ENCODE results near the gene FGF4.

DNA sequence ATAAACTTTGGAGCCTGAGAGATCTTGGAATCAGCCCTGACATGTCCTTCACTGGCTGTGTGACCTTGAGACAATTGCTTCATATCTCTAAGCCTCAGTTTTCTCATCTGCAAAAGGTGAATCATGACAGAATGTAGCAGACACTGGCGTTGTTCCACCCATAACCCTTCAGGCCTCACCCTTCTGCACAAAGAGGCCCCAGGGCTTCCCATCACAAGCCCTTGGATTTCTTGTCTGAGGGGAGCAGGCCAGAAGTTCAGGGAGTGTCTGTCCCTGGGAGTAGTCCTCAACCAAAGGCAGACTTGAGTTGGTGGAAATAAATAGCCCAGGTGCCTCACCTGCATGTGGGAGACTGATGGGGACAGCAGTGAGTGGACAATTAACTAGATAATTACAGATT is 27.4 kb upstream of the FGF4 start:
- TF ChIP-seq POLR2A (IDR thresholded peaks at IDR 0.05): no peak
- TF ChIP-seq, protein P1, sequence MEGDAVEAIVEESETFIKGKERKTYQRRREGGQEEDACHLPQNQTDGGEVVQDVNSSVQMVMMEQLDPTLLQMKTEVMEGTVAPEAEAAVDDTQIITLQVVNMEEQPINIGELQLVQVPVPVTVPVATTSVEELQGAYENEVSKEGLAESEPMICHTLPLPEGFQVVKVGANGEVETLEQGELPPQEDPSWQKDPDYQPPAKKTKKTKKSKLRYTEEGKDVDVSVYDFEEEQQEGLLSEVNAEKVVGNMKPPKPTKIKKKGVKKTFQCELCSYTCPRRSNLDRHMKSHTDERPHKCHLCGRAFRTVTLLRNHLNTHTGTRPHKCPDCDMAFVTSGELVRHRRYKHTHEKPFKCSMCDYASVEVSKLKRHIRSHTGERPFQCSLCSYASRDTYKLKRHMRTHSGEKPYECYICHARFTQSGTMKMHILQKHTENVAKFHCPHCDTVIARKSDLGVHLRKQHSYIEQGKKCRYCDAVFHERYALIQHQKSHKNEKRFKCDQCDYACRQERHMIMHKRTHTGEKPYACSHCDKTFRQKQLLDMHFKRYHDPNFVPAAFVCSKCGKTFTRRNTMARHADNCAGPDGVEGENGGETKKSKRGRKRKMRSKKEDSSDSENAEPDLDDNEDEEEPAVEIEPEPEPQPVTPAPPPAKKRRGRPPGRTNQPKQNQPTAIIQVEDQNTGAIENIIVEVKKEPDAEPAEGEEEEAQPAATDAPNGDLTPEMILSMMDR (IDR thresholded peaks at IDR 0.05): no peak
